PFSK-1 (cell line): ENCODE results near the gene CHRNB1. TPM values are rescaled to one million over a fixed set of nuclear protein-coding genes. Genes with fewer than 3 reads are reported as not detected.

Experiments
- FOXP2 ChIP-seq: optimal IDR thresholded peaks from 2 replicates; pipeline ENCODE3; 2011; ENCODE audit warnings: borderline replicate concordance, control low read depth, inconsistent platforms; ENCODE audit not compliant: insufficient read depth; ENCODE audit errors: extremely low read length, extremely low read depth
- POLR2AphosphoS5 ChIP-seq: IDR thresholded peaks from 2 replicates; pipeline ENCODE4 v1.6.1; 2012; ENCODE audit warnings: low read depth, mild to moderate bottlenecking, control low read depth, low read length, moderate library complexity
- REST ChIP-seq, 2 experiments: IDR thresholded peaks; 2 replicates each; pipeline versions ENCODE4 v1.6.1 to v1.8.0; 2011 to 2012; ENCODE audit warnings: low read depth in 2 of 2, low read length in 2 of 2, control low read depth in 1 of 2, inconsistent platforms in 1 of 2, mild to moderate bottlenecking in 1 of 2, moderate library complexity in 1 of 2; ENCODE audit not compliant: insufficient read depth in 1 of 2
- SIN3A ChIP-seq: IDR thresholded peaks from 2 replicates; pipeline ENCODE4 v1.6.1; 2012; ENCODE audit warnings: mild to moderate bottlenecking, low read length, moderate library complexity, borderline replicate concordance; ENCODE audit not compliant: insufficient read depth
- TAF1 ChIP-seq: IDR thresholded peaks from 2 replicates; pipeline ENCODE4 v1.6.1; 2012; ENCODE audit warnings: low read length, control low read depth, borderline replicate concordance; ENCODE audit not compliant: insufficient read depth
- polyA plus RNA-seq: library from polyadenylated mRNA; unstranded; fragments of >200 nt; gene quantifications from one replicate; pipeline ENCODE4 v1.2.1, GENCODE V29; 2012; ENCODE audit warnings: low read depth, missing spikeins; ENCODE audit not compliant: insufficient read length

The CHRNB1 gene
- polyA plus RNA-seq, result 5.4 TPM

DNA sequence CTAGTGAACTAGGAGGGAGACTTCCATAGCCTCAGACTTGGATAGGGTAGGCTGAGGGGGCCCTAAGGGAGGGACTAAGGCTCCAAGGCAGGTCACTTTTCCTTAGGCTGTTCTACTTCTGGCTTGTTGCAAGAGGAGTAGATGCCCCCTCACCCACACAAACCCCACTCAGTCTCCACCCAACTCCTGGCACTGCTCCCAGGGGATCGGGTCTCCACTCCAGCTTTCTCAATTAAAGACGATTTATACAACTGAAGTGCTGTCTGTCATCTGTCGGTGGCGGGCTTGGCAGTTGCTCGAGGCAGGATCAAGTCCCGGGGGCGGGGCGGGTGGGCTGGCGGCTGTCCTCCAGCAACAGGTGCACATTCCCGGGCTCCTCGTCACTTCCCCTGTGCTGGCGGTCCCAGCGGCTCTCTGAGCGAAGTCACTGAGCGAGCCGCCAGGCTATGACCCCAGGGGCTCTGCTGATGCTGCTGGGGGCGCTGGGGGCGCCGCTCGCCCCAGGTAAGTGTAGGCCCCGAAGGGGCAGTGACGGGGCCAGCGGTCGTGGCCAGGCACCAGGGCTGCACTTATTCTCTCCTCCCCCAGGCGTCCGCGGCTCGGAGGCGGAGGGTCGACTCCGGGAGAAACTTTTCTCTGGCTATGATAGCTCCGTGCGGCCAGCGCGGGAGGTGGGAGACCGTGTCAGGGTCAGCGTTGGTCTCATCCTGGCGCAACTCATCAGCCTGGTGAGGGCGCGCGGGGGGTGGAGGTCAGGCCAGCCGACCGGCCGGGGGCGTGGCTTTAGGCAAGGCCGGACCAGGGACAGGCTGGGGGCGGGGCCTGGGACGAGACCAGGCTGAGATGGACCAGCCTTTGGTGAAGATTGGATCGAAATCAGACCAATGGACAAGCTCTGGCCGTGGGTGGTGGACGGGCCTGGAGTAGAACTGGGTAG, at the start of gene CHRNB1:
TSS of gene CHRNB1 (plus strand) at position 380 of the 937 bp plus-strand sequence. CDS start at position 447, 67 bp downstream.
- TF ChIP-seq TAF1 (no peak), POLR2AphosphoS5 (no peak), FOXP2 (no peak), REST (IDR thresholded peaks at IDR 0.05; ENCODE audit: insufficient read depth in 1 of 2, low read depth in 2 of 2, low read length in 2 of 2) (no peak), SIN3A (no peak)

DNA sequence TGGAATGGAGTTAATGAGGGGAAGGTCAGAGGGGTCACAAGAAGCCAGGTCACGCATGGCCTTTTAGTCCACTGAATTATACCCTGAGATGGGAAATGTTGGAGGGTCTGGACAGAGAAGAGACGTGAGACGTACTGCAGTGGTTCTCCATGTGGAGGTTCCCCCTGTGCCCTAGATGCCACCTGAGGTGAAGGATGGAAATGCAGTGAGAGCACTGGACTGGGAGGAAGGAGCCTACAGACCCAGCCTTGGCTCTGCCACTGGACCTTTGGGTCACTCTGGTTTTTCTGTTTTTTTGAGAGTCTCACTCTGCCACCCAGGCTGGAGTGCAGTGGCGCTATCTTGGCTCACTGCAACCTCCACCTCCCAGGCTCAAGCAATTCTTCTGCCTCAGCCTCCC, 48.7 kb upstream of the CHRNB1 start:
- no peak for TF ChIP-seq POLR2AphosphoS5
- no peak for TF ChIP-seq REST (IDR thresholded peaks at IDR 0.05; ENCODE audit: insufficient read depth in 1 of 2, low read depth in 2 of 2, low read length in 2 of 2)
- TF ChIP-seq FOXP2, result no peak
- TF ChIP-seq SIN3A, result no peak
- TF ChIP-seq TAF1, result no peak

DNA sequence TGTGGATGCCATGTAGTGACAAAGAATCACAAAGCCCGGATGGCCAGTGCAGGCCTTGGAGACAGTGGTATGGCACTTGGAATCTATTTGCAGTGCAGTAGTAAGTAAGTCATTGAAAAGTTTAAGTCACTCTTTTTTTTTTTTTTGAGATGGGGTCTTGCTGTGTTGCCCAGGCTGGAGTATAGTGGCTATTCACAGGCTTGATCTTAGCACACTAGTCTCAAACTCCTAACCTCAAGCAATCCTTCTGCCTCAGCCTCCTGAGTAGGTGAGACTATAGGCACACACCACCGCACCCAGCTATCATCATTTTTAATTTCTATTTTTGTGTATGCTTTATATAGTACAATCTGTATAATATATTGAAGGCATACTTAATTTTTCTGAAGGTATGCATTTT, 46.2 kb upstream of the CHRNB1 start:
- TF ChIP-seq POLR2AphosphoS5 (no peak), REST (IDR thresholded peaks at IDR 0.05; ENCODE audit: insufficient read depth in 1 of 2, low read depth in 2 of 2, low read length in 2 of 2) (no peak), FOXP2 (no peak), SIN3A (no peak)

- no peak for TF ChIP-seq FOXP2
- no peak; the same call in 1 of the 2 replicates for TF ChIP-seq POLR2AphosphoS5
- TF ChIP-seq TAF1, result no peak
- no peak for TF ChIP-seq REST (IDR thresholded peaks at IDR 0.05; ENCODE audit: insufficient read depth in 1 of 2, low read depth in 2 of 2, low read length in 2 of 2)
Measured at GRCh38 chr17:7403043-7403726, 41.7 kb upstream of the CHRNB1 start.
